Measurements from ENCODE around the gene AP4B1.
"Not testable (repeated sequence)": the region's sequence is repeated elsewhere in the genome, so short reads cannot be mapped to it uniquely, and the experiment has no call there.

Gene AP4B1

GRCh38 chr1:113949007-113949406, 44.4 kb upstream of the AP4B1 start:
- TF ChIP-seq CTCF (IDR thresholded peaks at IDR 0.05; ENCODE audit: low read length): no peak; the same call in 1 of the 2 replicates
- TF ChIP-seq EZH2 (IDR thresholded peaks at IDR 0.05; ENCODE audit: borderline replicate concordance, low read length): no peak
- no peak overlapping the region for H3K4me3 ChIP-seq (ENCODE audit: low read depth, low read length, poor library complexity, severe bottlenecking)
- H4K20me1 ChIP-seq (ENCODE audit: insufficient read depth, low read length): no peaks in the 10 kb centered on the region
- peaks cover 67% of the 10 kb centered on the region for H3K79me2 ChIP-seq (ENCODE audit: insufficient read depth, low read length)
- H3K36me3 ChIP-seq (ENCODE audit: insufficient read depth, low read length): peaks cover 43% of the 10 kb centered on the region
- peaks cover 29% of the 10 kb centered on the region for H3K4me1 ChIP-seq (ENCODE audit: insufficient read depth, low read length, severe bottlenecking)
- no peak overlapping the region for H3K4me2 ChIP-seq (ENCODE audit: low read length)
- H3K27me3 ChIP-seq (ENCODE audit: insufficient read depth, low read length): no peaks in the 10 kb centered on the region
- H3K27ac ChIP-seq (ENCODE audit: low read depth, low read length, poor library complexity, severe bottlenecking): no peak overlapping the region
- H2AFZ ChIP-seq (ENCODE audit: low read length): no peak overlapping the region
- no peaks in the 10 kb centered on the region for H3F3A ChIP-seq (ENCODE audit: insufficient read depth, low read length)
- H3K9ac ChIP-seq (ENCODE audit: low read length): no peak overlapping the region
- no peaks in the 10 kb centered on the region for H3K9me3 ChIP-seq (ENCODE audit: low read length)
- no peaks in the 10 kb centered on the region for H3K9me2 ChIP-seq (ENCODE audit: low read depth, low read length)

DNA sequence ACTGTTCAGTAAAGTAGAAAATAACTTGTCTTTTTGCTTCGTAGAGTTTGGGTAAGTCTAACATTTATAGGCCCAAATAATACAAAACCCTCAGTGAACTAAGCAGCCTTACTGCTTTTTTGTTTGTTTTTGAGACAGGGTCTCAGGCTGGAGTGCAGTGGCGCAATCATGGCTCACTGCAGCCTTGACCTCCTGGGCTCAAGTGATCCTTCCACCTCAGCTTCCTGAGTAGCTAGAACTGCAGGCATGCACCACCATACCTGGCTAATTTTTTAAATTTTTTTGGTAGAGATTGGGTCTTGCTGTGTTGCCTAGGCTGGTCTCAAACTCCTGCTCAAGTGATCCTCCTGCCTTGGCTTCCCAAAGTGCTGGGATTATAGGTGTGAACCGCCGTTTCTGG, 43.6 kb upstream of the AP4B1 start:
- Histone ChIP-seq H3K79me2 (ENCODE audit: insufficient read depth, low read length) (peaks cover 75% of the 10 kb centered on the region), H3K4me2 (ENCODE audit: low read length) (peak overlapping the region; percentile 60; the same call in 1 of the 2 replicates), H3K36me3 (ENCODE audit: insufficient read depth, low read length) (peaks cover 45% of the 10 kb centered on the region), H3K27ac (ENCODE audit: low read depth, low read length, poor library complexity, severe bottlenecking) (peak overlapping the region; percentile 67), H3K4me1 (ENCODE audit: insufficient read depth, low read length, severe bottlenecking) (peaks cover 29% of the 10 kb centered on the region)
- not testable (repeated sequence) for H3K4me3 ChIP-seq (ENCODE audit: low read depth, low read length, poor library complexity, severe bottlenecking); H3F3A ChIP-seq (ENCODE audit: insufficient read depth, low read length); H3K9me2 ChIP-seq (ENCODE audit: low read depth, low read length); H3K9ac ChIP-seq (ENCODE audit: low read length); H3K27me3 ChIP-seq (ENCODE audit: insufficient read depth, low read length); H4K20me1 ChIP-seq (ENCODE audit: insufficient read depth, low read length); H2AFZ ChIP-seq (ENCODE audit: low read length); H3K9me3 ChIP-seq (ENCODE audit: low read length)

GRCh38 chr1:113947388-113948107, 42.9 kb upstream of the AP4B1 start:
- H3K9me3 ChIP-seq (ENCODE audit: low read length): no peaks in the 10 kb centered on the region
- peak overlapping the region; percentile 67 for H3K27ac ChIP-seq (ENCODE audit: low read depth, low read length, poor library complexity, severe bottlenecking)
- H3K27me3 ChIP-seq (ENCODE audit: insufficient read depth, low read length): no peaks in the 10 kb centered on the region
- H3K9me2 ChIP-seq (ENCODE audit: low read depth, low read length): no peaks in the 10 kb centered on the region
- peak overlapping the region; percentile 60 for H3K4me2 ChIP-seq (ENCODE audit: low read length)
- H3K36me3 ChIP-seq (ENCODE audit: insufficient read depth, low read length): peaks cover 46% of the 10 kb centered on the region
- TF ChIP-seq CTCF (IDR thresholded peaks at IDR 0.05; ENCODE audit: low read length): no peak
- TF ChIP-seq EZH2 (IDR thresholded peaks at IDR 0.05; ENCODE audit: borderline replicate concordance, low read length): no peak
- H2AFZ ChIP-seq (ENCODE audit: low read length): no peak overlapping the region
- H4K20me1 ChIP-seq (ENCODE audit: insufficient read depth, low read length): no peaks in the 10 kb centered on the region
- no peaks in the 10 kb centered on the region for H3F3A ChIP-seq (ENCODE audit: insufficient read depth, low read length)
- H3K4me3 ChIP-seq (ENCODE audit: low read depth, low read length, poor library complexity, severe bottlenecking): peak overlapping the region; percentile 1
- H3K79me2 ChIP-seq (ENCODE audit: insufficient read depth, low read length): peaks cover 79% of the 10 kb centered on the region
- peaks cover 29% of the 10 kb centered on the region for H3K4me1 ChIP-seq (ENCODE audit: insufficient read depth, low read length, severe bottlenecking)
- peak overlapping the region; percentile 35; the same call in 1 of the 2 replicates for H3K9ac ChIP-seq (ENCODE audit: low read length)
